GM12873 (cell line): ENCODE data around the gene APOC3.

ENCODE experiments used
- CTCF ChIP-seq: IDR thresholded peaks from 2 replicates; pipeline ENCODE4 v1.5.1; 2012; ENCODE audit warnings: low read depth, mild to moderate bottlenecking, moderate library complexity, low read length, control low read depth; ENCODE audit not compliant: insufficient read depth; ENCODE audit errors: missing control alignments

APOC3 gene

DNA sequence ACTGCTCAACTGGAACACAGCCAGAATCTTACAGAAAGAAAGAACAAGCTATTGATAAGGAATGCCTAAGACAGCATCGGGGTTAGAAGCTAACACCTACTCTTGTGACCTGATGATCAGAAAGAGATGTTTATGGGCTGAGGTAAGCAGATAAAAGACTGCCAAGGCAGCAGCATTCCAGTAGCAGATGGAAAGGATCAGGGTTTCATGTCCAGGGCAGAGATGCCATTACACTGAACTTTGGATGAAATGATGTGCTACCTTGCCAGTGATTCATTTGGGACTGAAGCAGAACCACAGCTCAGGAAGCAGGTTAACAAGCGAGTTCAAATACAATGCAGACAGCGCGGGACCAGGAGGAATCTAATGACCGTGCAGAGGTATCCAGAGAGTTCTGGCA lies 34.8 kb downstream of the APOC3 start:
- no peak for TF ChIP-seq CTCF

GRCh38 chr11:116865696-116866095 lies 36.0 kb downstream of the APOC3 start:
- TF ChIP-seq CTCF: no peak

GRCh38 chr11:116866804-116867455 lies 37.2 kb downstream of the APOC3 start:
- TF ChIP-seq CTCF: no peak

- no peak for TF ChIP-seq CTCF
Observed at GRCh38 chr11:116867619-116868018, 37.9 kb downstream of the APOC3 start.

- TF ChIP-seq CTCF: no peak
Observed at GRCh38 chr11:116868066-116868465, 38.4 kb downstream of the APOC3 start.

- TF ChIP-seq CTCF: no peak
Observed at GRCh38 chr11:116869610-116870009, 39.9 kb downstream of the APOC3 start.

DNA sequence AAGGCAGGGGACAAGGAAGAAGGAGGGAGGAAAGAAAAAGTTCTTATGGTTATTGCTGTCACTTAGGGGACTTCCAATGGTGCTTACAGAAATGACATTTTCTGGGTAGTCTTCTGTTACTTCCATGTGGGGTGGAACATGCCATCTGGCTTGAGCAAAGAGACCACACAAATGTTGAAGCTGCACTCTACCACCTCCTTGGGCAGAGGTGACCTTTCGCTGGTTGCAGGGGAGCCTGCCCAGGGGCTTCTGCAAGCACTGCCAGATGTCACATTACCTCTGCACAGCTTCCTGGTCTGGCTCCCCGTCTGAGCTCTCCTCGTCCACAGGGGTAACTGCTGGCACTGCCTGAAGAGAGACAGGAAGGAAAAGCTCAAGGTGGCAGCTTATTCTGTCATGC lies 40.3 kb downstream of the APOC3 start:
- no peak for TF ChIP-seq CTCF

- no peak for TF ChIP-seq CTCF
Observed at GRCh38 chr11:116871248-116871647, 41.5 kb downstream of the APOC3 start.
